SJSA1 (cell line): ENCODE data around the gene LILRB5. TPM values are rescaled to one million over a fixed set of nuclear protein-coding genes. Genes with fewer than 3 reads are reported as not detected.
"Not testable (repeated sequence)": the region's sequence is repeated elsewhere in the genome, so short reads cannot be mapped to it uniquely, and the experiment has no call there.

ENCODE experiments used
- DNase-seq, 2 experiments: peaks; one replicate each; pipeline ENCODE4 v3.0.0-alpha.2; 2015 to 2020; ENCODE audit warnings: low spot score in 2 of 2, low read depth in 1 of 2
- H3K27ac ChIP-seq: fragments of 250-450 bp; sonication (Bioruptor Pico); 2 replicates; pipeline ENCODE4 v1.5.1; 2020; ENCODE audit warnings: mild to moderate bottlenecking, moderate library complexity
- H3K27me3 ChIP-seq: fragments of 250-450 bp; sonication (Bioruptor Pico); replicated peaks from 2 replicates; pipeline ENCODE4 v1.5.1; 2020; ENCODE audit warnings: mild to moderate bottlenecking, moderate library complexity
- H3K36me3 ChIP-seq: fragments of 250-450 bp; sonication (Bioruptor Pico); 2 replicates; pipeline ENCODE4 v1.5.1; 2020; ENCODE audit warnings: mild to moderate bottlenecking
- H3K4me1 ChIP-seq: fragments of 250-450 bp; sonication (Bioruptor Pico); replicated peaks from 2 replicates; pipeline ENCODE4 v1.6.1; 2021; ENCODE audit warnings: mild to moderate bottlenecking
- H3K4me3 ChIP-seq: fragments of 250-450 bp; sonication (Bioruptor Pico); 2 replicates; pipeline ENCODE4 v1.5.1; 2020; ENCODE audit warnings: mild to moderate bottlenecking
- H3K9me3 ChIP-seq: fragments of 250-450 bp; sonication (Bioruptor Pico); replicated peaks from 2 replicates; pipeline ENCODE4 v1.5.1; 2020; ENCODE audit warnings: mild to moderate bottlenecking
- total RNA-seq: library from RNA; depleted of rRNA; stranded (reverse); fragments of >200 nt; shearing (Covaris generic); gene quantifications from 2 replicates; pipeline ENCODE4 v1.2.3, GENCODE V29; 2014; rRNA removed

The LILRB5 gene
- total RNA-seq, 1 experiment from 2014 or later: not detected

- Histone ChIP-seq H3K36me3 (peaks cover 68% of the 10 kb centered on the region), H3K27ac (no peak overlapping the region), H3K27me3 (no peaks in the 10 kb centered on the region), H3K9me3 (no peaks in the 10 kb centered on the region), H3K4me3 (no peak overlapping the region), H3K4me1 (peaks cover 34% of the 10 kb centered on the region)
- DNase-seq: peak in 1 of 2 experiments; percentile 31
Observed at GRCh38 chr19:54207983-54208783, 48.9 kb downstream of the LILRB5 start.

DNA sequence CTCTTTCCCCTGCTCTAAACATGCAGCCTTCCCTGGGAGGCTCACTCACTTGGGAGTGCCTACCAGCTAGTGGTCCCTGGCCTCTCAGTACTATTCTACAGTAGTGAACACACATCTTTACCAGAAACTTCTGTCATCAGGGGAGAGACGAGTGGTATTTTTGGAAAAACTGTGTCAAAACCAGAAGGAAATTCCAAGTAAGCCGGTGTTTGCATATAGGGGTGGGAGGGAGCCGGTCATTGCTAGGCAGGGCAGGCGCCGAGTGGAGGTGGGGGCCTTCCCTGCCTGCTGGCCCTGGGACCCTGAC, 49.4 kb downstream of the LILRB5 start:
- H3K27ac ChIP-seq: no peak overlapping the region
- no peaks in the 10 kb centered on the region for H3K27me3 ChIP-seq
- peaks cover 40% of the 10 kb centered on the region for H3K4me1 ChIP-seq
- H3K36me3 ChIP-seq: peaks cover 73% of the 10 kb centered on the region
- DNase-seq: no peak
- no peaks in the 10 kb centered on the region for H3K9me3 ChIP-seq
- no peak overlapping the region for H3K4me3 ChIP-seq

DNA sequence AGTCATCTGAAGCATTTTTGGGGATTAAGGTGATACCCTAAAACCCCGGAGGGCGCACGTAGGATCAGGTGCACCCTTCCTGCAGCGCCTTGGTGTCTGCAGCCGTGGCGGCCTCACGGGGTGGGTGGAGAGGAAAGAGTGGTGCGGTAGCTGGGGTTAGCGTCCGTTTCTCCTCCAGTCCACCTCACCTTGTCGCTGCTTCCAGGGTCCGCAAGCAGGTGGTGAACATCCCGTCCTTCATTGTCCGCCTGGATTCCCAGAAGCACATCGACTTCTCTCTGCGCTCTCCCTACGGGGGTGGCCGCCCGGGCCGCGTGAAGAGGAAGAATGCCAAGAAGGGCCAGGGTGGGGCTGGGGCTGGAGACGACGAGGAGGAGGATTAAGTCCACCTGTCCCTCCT, 49.9 kb downstream of the LILRB5 start:
- not testable (repeated sequence) for H3K9me3 ChIP-seq, H3K27me3 ChIP-seq, H3K27ac ChIP-seq, H3K4me3 ChIP-seq, DNase-seq
- peaks cover 78% of the 10 kb centered on the region for H3K36me3 ChIP-seq
- peaks cover 44% of the 10 kb centered on the region for H3K4me1 ChIP-seq

GRCh38 chr19:54206831-54207177, 50.3 kb downstream of the LILRB5 start:
- Histone ChIP-seq H3K27me3 (no peaks in the 10 kb centered on the region), H3K36me3 (peaks cover 82% of the 10 kb centered on the region), H3K27ac (no peak overlapping the region), H3K4me3 (no peak overlapping the region), H3K9me3 (no peaks in the 10 kb centered on the region), H3K4me1 (peaks cover 48% of the 10 kb centered on the region)
- no peak for DNase-seq

DNA sequence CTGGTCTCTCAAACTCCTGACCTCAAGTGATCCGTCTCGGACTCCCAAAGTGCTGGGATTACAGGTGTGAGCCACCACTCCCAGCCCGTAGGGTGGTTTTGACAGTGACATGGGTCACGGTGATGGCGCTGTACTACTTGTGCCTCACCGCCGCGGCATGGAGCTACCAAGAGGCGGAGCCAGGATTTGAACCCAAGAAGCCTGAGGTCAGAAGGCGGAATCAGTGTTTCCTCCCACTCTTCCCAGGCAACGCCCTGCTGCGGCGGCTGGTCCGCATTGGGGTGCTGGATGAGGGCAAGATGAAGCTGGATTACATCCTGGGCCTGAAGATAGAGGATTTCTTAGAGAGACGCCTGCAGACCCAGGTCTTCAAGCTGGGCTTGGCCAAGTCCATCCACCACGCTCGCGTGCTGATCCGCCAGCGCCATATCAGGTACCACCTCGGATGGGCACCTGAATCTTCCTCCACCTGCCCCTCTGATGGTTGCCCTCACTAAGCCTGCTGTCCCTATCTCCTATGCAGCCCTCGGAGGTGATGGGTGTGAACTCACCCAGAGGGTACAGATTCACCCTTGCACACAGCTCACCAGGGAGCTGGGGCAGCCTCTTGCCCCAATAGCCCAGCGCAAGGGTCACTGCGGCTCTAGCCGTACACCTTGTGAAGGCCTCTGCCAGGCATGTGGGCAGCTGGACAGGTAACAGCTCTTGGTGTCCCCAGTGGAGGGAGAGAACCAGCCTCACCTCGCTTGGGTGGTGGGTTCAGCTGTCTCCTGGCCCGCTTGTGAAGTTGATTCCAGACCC, 50.8 kb downstream of the LILRB5 start:
- no peak for DNase-seq
- Histone ChIP-seq H3K36me3 (peaks cover 87% of the 10 kb centered on the region), H3K27ac (no peak overlapping the region), H3K9me3 (0 out of 2 replicates have a peak, but pooled peaks cover 3% of the 10 kb centered on the region), H3K4me3 (no peak overlapping the region), H3K4me1 (peaks cover 54% of the 10 kb centered on the region), H3K27me3 (no peaks in the 10 kb centered on the region)

DNA sequence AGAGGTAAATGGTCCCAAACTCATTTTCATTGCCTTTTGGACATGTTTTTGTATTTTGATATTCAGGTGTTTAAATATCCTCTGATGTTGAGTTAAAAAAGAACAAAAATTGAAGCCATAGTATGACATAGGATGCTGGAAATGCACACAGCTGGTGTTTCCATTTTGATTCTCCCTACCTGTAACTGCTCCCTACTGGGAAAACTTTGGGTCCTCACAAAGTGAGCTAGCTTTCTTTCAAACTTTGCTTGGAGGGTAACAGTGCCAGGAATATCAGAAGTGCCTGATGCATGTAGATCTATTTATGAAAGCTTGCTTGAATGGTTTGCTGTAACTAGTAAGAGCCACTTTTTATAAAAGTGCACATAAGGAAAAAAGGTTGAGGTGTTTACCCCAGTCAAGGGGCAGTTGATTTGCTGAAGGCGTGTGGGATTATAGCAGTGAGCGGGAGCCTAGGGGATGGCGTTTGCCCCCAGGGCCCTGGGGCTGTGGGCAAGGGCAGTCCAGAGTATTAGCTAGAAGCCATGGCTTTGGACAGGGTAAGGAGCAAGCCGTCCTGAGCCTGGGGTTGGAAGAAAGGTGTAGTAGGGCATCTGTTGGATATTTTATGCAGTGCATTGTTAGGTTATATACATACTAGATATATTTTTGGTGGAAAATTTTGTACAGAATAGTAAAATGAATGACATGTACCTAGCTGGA, 52.2 kb downstream of the LILRB5 start:
- Histone ChIP-seq H3K4me3 (no peak overlapping the region), H3K27me3 (no peaks in the 10 kb centered on the region), H3K27ac (no peak overlapping the region), H3K36me3 (peaks cover 90% of the 10 kb centered on the region), H3K9me3 (0 out of 2 replicates have a peak, but pooled peaks cover 3% of the 10 kb centered on the region), H3K4me1 (peaks cover 53% of the 10 kb centered on the region)
- DNase-seq: no peak

GRCh38 chr19:54203151-54203611, 53.9 kb downstream of the LILRB5 start:
- no peak overlapping the region for H3K4me3 ChIP-seq
- no peak for DNase-seq
- H3K27ac ChIP-seq: no peak overlapping the region
- H3K36me3 ChIP-seq: peaks cover 76% of the 10 kb centered on the region
- H3K9me3 ChIP-seq: 0 out of 2 replicates have a peak, but pooled peaks cover 3% of the 10 kb centered on the region
- no peaks in the 10 kb centered on the region for H3K27me3 ChIP-seq
- peaks cover 36% of the 10 kb centered on the region for H3K4me1 ChIP-seq

DNA sequence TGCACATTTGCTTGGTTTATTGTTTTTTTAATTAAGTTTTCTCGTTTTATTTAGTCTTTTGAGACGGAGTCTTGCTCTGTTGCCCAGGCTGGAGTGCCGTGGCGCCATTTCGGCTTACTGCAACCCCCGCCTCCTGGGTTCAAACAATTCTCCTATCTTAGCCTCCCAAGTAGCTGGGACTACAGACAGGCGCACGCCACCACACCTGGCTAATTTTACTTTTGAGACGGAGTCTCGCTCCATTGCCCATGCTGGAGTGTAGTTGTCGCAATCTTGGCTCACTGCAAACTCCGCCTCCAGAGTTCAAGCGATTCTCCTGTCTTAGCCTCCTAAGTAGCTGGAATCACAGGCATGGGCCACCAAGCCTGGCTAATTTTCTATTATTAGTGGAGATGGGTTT, 55.1 kb downstream of the LILRB5 start:
- H3K9me3 ChIP-seq: 0 out of 2 replicates have a peak, but pooled peaks cover 3% of the 10 kb centered on the region
- peaks cover 31% of the 10 kb centered on the region for H3K4me1 ChIP-seq
- no peak overlapping the region for H3K27ac ChIP-seq
- H3K36me3 ChIP-seq: peaks cover 64% of the 10 kb centered on the region
- DNase-seq: no peak
- H3K4me3 ChIP-seq: peak overlapping the region; percentile 62
- H3K27me3 ChIP-seq: no peaks in the 10 kb centered on the region

GRCh38 chr19:54201172-54201701, 55.8 kb downstream of the LILRB5 start:
- no peak for DNase-seq
- H3K4me1 ChIP-seq: peaks cover 28% of the 10 kb centered on the region
- H3K4me3 ChIP-seq: peak overlapping the region; percentile 62
- no peaks in the 10 kb centered on the region for H3K27me3 ChIP-seq
- peaks cover 56% of the 10 kb centered on the region for H3K36me3 ChIP-seq
- 0 out of 2 replicates have a peak, but pooled peaks cover 3% of the 10 kb centered on the region for H3K9me3 ChIP-seq
- peak overlapping the region; percentile 82 for H3K27ac ChIP-seq

Other genes with a start within 250 kb of the LILRB5 start
- not detected in 2 replicates for gene VSTM1, start 193.4 kb downstream of the LILRB5 start, total RNA-seq
- not detected in 2 replicates for gene TARM1, start 175.9 kb downstream of the LILRB5 start, total RNA-seq
- not detected in 2 replicates for gene OSCAR, start 156.5 kb downstream of the LILRB5 start, total RNA-seq
- gene NDUFA3, start 154.4 kb downstream of the LILRB5 start, total RNA-seq: 24.2 and 51.7 TPM in 2 replicates
- 31.7 and 48.5 TPM in 2 replicates for gene TFPT, start 141.6 kb downstream of the LILRB5 start, total RNA-seq
- gene PRPF31, start 141.5 kb downstream of the LILRB5 start, total RNA-seq: 70.6 and 79.9 TPM in 2 replicates
- gene CNOT3, start 119.5 kb downstream of the LILRB5 start, total RNA-seq: 13.9 and 14.2 TPM in 2 replicates
- 15.8 and 18.9 TPM in 2 replicates for gene LENG1, start 97.6 kb downstream of the LILRB5 start, total RNA-seq
- 0.11 TPM in 1 of 2 replicates, not detected in the other for gene TMC4, start 84.1 kb downstream of the LILRB5 start, total RNA-seq
- gene MBOAT7, start 67.7 kb downstream of the LILRB5 start, total RNA-seq: 97.7 and 118 TPM in 2 replicates
- gene TSEN34, start 66.0 kb downstream of the LILRB5 start, total RNA-seq: 85.4 and 106 TPM in 2 replicates
- 1,209 and 2,142 TPM in 2 replicates for gene RPS9, start 56.4 kb downstream of the LILRB5 start, total RNA-seq
- not detected in 2 replicates for gene LILRB3, start 34.3 kb downstream of the LILRB5 start, total RNA-seq
- gene LILRA6, start 14.5 kb downstream of the LILRB5 start, total RNA-seq: not detected in 2 replicates
- gene LILRB2, start 23.8 kb upstream of the LILRB5 start, total RNA-seq: not detected in 2 replicates
- gene LILRA5, start 55.9 kb upstream of the LILRB5 start, total RNA-seq: not detected in 2 replicates
- not detected in 2 replicates for gene LILRA4, start 81.9 kb upstream of the LILRB5 start, total RNA-seq
- gene LAIR1, start 107.7 kb upstream of the LILRB5 start, total RNA-seq: not detected in 2 replicates
- not detected in 2 replicates for gene TTYH1, start 158.2 kb upstream of the LILRB5 start, total RNA-seq
- gene LENG8, start 191.9 kb upstream of the LILRB5 start, total RNA-seq: 9.5 and 14.4 TPM in 2 replicates
- gene LENG9, start 206.5 kb upstream of the LILRB5 start, total RNA-seq: 4.0 and 5.4 TPM in 2 replicates
- 1.2 and 8.8 TPM in 2 replicates for gene CDC42EP5, start 216.0 kb upstream of the LILRB5 start, total RNA-seq
- gene LAIR2, start 245.6 kb upstream of the LILRB5 start, total RNA-seq: not detected in 2 replicates